ENCODE measurements around the gene CDK16. TPM values are rescaled to one million over a fixed set of nuclear protein-coding genes. Genes with fewer than 3 reads are reported as not detected.

The CDK16 gene
- total and polyA plus RNA-seq, 2 experiments from 2014 or later, result 391 to 481 TPM

DNA sequence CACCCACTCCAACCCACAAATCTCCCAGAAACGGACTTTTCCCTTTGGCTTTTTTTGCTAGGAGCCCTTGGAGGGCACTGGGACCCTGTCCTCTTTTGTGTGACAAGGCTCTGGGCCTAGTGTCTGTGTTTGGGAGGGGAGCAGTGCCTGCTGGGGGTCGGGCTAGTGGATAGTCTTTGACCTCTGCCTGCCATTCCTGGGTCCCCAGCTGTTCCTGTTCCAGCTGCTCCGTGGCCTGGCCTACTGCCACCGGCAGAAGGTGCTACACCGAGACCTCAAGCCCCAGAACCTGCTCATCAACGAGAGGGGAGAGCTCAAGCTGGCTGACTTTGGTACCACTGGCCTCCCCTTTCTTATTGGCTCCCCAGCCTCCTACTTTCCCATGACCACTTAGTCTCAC, 7.6 kb downstream of the CDK16 start:
- Histone ChIP-seq H3K4me1 (ENCODE audit: low read depth) (no peaks in the 10 kb centered on the region), H3K9me3 (ENCODE audit: low read depth) (no peaks in the 10 kb centered on the region), H3K27me3 (no peaks in the 10 kb centered on the region), H3K36me3 (peaks cover 53% of the 10 kb centered on the region), H3K27ac (no peak overlapping the region), H3K4me3 (no peak overlapping the region)
- TF ChIP-seq, protein P1, sequence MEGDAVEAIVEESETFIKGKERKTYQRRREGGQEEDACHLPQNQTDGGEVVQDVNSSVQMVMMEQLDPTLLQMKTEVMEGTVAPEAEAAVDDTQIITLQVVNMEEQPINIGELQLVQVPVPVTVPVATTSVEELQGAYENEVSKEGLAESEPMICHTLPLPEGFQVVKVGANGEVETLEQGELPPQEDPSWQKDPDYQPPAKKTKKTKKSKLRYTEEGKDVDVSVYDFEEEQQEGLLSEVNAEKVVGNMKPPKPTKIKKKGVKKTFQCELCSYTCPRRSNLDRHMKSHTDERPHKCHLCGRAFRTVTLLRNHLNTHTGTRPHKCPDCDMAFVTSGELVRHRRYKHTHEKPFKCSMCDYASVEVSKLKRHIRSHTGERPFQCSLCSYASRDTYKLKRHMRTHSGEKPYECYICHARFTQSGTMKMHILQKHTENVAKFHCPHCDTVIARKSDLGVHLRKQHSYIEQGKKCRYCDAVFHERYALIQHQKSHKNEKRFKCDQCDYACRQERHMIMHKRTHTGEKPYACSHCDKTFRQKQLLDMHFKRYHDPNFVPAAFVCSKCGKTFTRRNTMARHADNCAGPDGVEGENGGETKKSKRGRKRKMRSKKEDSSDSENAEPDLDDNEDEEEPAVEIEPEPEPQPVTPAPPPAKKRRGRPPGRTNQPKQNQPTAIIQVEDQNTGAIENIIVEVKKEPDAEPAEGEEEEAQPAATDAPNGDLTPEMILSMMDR (IDR thresholded peaks at IDR 0.05; ENCODE audit: low read depth, low read length), result no peak
- DNase-seq (ENCODE audit: low read depth in 1 of 2, low spot score in 1 of 2), result no peak

DNA sequence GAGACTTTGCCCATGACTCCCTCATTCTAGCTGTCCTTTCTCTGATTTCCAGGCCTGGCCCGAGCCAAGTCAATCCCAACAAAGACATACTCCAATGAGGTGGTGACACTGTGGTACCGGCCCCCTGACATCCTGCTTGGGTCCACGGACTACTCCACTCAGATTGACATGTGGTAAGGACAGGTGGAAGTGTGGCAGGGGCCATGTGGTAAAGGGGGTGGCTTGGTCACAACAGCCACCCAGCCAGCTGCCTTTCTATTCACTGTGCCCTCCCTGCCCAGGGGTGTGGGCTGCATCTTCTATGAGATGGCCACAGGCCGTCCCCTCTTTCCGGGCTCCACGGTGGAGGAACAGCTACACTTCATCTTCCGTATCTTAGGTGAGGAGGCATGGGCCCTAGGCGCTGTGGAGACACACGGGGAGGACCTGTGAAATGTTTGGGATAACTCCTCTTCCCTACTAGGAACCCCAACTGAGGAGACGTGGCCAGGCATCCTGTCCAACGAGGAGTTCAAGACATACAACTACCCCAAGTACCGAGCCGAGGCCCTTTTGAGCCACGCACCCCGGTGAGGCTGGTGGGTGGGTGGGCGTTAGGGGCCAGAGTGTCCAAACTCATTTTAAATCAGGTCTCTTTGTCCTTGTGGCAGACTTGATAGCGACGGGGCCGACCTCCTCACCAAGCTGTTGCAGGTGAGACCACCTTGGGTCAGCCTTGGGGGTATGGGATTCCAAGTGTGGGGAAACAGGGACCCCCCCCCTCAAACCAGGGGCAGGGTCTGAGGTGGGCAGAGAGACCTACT, 8.3 kb downstream of the CDK16 start:
- Histone ChIP-seq H3K27ac (no peak overlapping the region), H3K36me3 (peaks cover 53% of the 10 kb centered on the region), H3K4me3 (no peak overlapping the region), H3K27me3 (no peaks in the 10 kb centered on the region), H3K4me1 (ENCODE audit: low read depth) (no peaks in the 10 kb centered on the region), H3K9me3 (ENCODE audit: low read depth) (no peaks in the 10 kb centered on the region)
- TF ChIP-seq, protein P1 (IDR thresholded peaks at IDR 0.05; ENCODE audit: low read depth, low read length), result no peak
- no peak for DNase-seq (ENCODE audit: low read depth in 1 of 2, low spot score in 1 of 2)

DNA sequence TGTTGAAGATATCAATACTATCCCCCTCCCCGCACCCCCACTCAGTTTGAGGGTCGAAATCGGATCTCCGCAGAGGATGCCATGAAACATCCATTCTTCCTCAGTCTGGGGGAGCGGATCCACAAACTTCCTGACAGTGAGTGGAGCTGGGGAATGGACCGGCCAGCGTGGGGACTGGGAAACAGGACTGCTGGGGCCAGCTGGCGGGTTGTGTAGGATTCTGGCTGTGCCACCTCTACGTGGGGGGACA, 8.8 kb downstream of the CDK16 start:
- Histone ChIP-seq H3K4me3 (no peak overlapping the region), H3K9me3 (ENCODE audit: low read depth) (no peaks in the 10 kb centered on the region), H3K36me3 (peaks cover 53% of the 10 kb centered on the region), H3K27ac (no peak overlapping the region), H3K27me3 (no peaks in the 10 kb centered on the region), H3K4me1 (ENCODE audit: low read depth) (no peaks in the 10 kb centered on the region)
- DNase-seq (ENCODE audit: low read depth in 1 of 2, low spot score in 1 of 2), result no peak
- TF ChIP-seq, protein P1 (IDR thresholded peaks at IDR 0.05; ENCODE audit: low read depth, low read length), result no peak

DNA sequence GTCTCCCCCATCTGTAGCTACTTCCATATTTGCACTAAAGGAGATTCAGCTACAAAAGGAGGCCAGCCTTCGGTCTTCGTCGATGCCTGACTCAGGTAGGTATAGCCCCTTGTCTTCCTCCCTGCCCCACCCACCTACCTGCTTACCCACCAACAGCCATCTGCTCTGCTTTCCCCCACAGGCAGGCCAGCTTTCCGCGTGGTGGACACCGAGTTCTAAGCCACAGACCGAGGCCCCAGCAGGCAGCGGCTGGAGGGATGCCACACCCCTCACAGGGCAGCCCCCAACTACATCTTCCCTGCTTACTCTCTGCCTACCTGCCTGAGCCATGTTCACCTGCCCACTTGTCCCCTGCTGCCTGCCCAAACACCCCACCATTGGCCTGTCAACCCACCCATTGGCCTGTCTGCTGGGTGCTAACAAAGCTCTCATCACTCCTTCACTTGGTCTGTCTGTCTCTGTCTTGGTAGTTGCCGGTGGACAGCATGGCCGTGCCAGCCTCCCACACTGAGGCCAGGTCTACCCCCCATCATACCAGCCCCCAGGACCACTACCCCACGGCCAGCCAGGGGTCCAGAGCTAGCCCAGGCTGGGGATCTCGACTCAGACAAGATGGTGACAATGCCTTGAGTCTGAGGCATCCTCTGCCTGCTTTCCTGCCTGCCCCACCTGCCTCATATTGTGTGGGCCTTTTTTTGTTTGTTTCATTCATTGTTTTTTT, 10.2 kb downstream of the CDK16 start:
- DNase-seq (ENCODE audit: low read depth in 1 of 2, low spot score in 1 of 2), result no peak
- no peaks in the 10 kb centered on the region for H3K27me3 ChIP-seq
- H3K27ac ChIP-seq, result no peak overlapping the region
- no peaks in the 10 kb centered on the region for H3K9me3 ChIP-seq (ENCODE audit: low read depth)
- H3K36me3 ChIP-seq, result peaks cover 51% of the 10 kb centered on the region
- TF ChIP-seq, protein P1 (IDR thresholded peaks at IDR 0.05; ENCODE audit: low read depth, low read length), result no peak
- no peak overlapping the region for H3K4me3 ChIP-seq
- H3K4me1 ChIP-seq (ENCODE audit: low read depth), result no peaks in the 10 kb centered on the region

DNA sequence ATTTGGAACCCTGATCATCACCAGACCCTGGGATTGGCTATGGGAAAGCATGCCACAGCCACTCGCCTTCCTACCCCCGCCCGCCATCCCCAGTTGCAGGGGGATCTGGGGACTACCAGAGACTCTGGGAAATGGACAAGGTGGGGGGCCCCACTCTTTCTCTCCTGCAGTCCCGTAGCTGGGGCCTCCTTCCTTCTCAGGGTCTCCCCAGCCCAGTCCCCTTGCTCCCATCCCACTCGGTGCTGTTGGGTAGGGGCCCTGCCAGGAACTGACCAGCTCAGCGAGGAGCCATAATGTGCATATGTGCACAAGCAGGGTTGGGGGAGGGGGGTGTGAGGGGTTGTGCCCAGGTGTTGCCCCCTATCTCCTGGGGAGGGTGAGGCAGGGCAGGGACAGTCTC, 10.9 kb downstream of the CDK16 start:
- H3K36me3 ChIP-seq, result peaks cover 45% of the 10 kb centered on the region
- no peaks in the 10 kb centered on the region for H3K27me3 ChIP-seq
- no peak overlapping the region for H3K27ac ChIP-seq
- DNase-seq (ENCODE audit: low read depth in 1 of 2, low spot score in 1 of 2), result no peak
- H3K4me1 ChIP-seq (ENCODE audit: low read depth), result no peaks in the 10 kb centered on the region
- H3K4me3 ChIP-seq, result no peak overlapping the region
- no peaks in the 10 kb centered on the region for H3K9me3 ChIP-seq (ENCODE audit: low read depth)
- TF ChIP-seq, protein P1 (IDR thresholded peaks at IDR 0.05; ENCODE audit: low read depth, low read length), result no peak
